Keratinocyte (primary cell): ENCODE measurements around the gene S100PBP. TPM values are rescaled to one million over a fixed set of nuclear protein-coding genes. Genes with fewer than 3 reads are reported as not detected.

Experiments
- DNase-seq: peaks from one replicate; pipeline ENCODE4 v3.0.0-alpha.2; 2011; ENCODE audit warnings: low read depth, missing footprints, low spot score
- FAIRE-seq: peaks from 2 replicates; lab custom pipeline; 2011; peaks lifted over from hg19 to GRCh38; lab: Jason Lieb, UNC
- H2AFZ ChIP-seq: 2 replicates; pipeline ENCODE4 v1.6.0; 2012; ENCODE audit warnings: low read length, control low read depth, inconsistent platforms; ENCODE audit not compliant: control insufficient read depth
- H3K27ac ChIP-seq: 2 replicates; pipeline ENCODE4 v1.5.1; 2011; ENCODE audit warnings: low read length; ENCODE audit not compliant: control insufficient read depth, insufficient read depth
- H3K27me3 ChIP-seq: 3 replicates; pipeline ENCODE4 v1.6.0; 2011; ENCODE audit warnings: low read length; ENCODE audit not compliant: control insufficient read depth, insufficient read depth; ENCODE audit errors: extremely low read depth
- H3K36me3 ChIP-seq, 2 experiments: 2 replicates in 1 of 2; 3 replicates in 1 of 2; pipeline ENCODE4 v1.5.1; 2011; ENCODE audit warnings: low read length in 2 of 2, mild to moderate bottlenecking in 1 of 2; ENCODE audit not compliant: control insufficient read depth in 2 of 2, insufficient read depth in 2 of 2; ENCODE audit errors: extremely low read depth in 1 of 2
- H3K4me1 ChIP-seq: 3 replicates; pipeline ENCODE4 v1.5.1; 2011; ENCODE audit warnings: low read length; ENCODE audit not compliant: control insufficient read depth, insufficient read depth; ENCODE audit errors: extremely low read depth
- H3K4me2 ChIP-seq: 3 replicates; pipeline ENCODE4 v1.6.0; 2011; ENCODE audit warnings: low read depth, low read length; ENCODE audit not compliant: control insufficient read depth, insufficient read depth; ENCODE audit errors: extremely low read depth
- H3K4me3 ChIP-seq, 3 experiments: fragments of 200-600 bp in 1 of 3; sonication (generic) in 1 of 3; 2 replicates in 2 of 3; 3 replicates in 1 of 3; pipeline ENCODE4 v1.5.1; 2011 to 2016; ENCODE audit warnings: low read length in 3 of 3, mild to moderate bottlenecking in 3 of 3, control low read depth in 2 of 3, inconsistent platforms in 1 of 3, low read depth in 1 of 3, mixed read lengths in 1 of 3, mixed run types in 1 of 3, moderate library complexity in 1 of 3; ENCODE audit not compliant: control insufficient read depth in 2 of 3, insufficient read depth in 2 of 3; ENCODE audit errors: extremely low read depth in 1 of 3
- H3K79me2 ChIP-seq: 2 replicates; pipeline ENCODE4 v1.6.0; 2012; ENCODE audit warnings: low read length; ENCODE audit not compliant: control insufficient read depth, insufficient read depth
- H3K9ac ChIP-seq: 3 replicates; pipeline ENCODE4 v1.6.0; 2011; ENCODE audit warnings: low read length; ENCODE audit not compliant: control insufficient read depth, insufficient read depth; ENCODE audit errors: extremely low read depth
- H3K9me1 ChIP-seq: 3 replicates; pipeline ENCODE4 v1.6.0; 2011; ENCODE audit warnings: low read length; ENCODE audit not compliant: control insufficient read depth, insufficient read depth; ENCODE audit errors: extremely low read depth
- H3K9me3 ChIP-seq: 2 replicates; pipeline ENCODE4 v1.5.1; 2012; ENCODE audit warnings: low read depth, low read length; ENCODE audit not compliant: control insufficient read depth
- H4K20me1 ChIP-seq: 3 replicates; pipeline ENCODE4 v1.6.0; 2011; ENCODE audit warnings: low read length; ENCODE audit not compliant: control insufficient read depth, insufficient read depth; ENCODE audit errors: extremely low read depth
- CTCF ChIP-seq, 3 experiments: IDR thresholded peaks in 1 of 3; conservative IDR thresholded peaks in 1 of 3; optimal IDR thresholded peaks in 1 of 3; 2 replicates in 2 of 3; 3 replicates in 1 of 3; pipeline versions ENCODE3 to v1.5.1; 2011; ENCODE audit warnings: low read length in 3 of 3, mild to moderate bottlenecking in 3 of 3, moderate library complexity in 2 of 3, control low read depth in 1 of 3, inconsistent platforms in 1 of 3; ENCODE audit not compliant: insufficient read depth in 2 of 3; ENCODE audit errors: extremely low read depth in 1 of 3
- EZH2 ChIP-seq: IDR thresholded peaks from one replicate; pipeline ENCODE4 v1.6.1; 2012; ENCODE audit warnings: inconsistent platforms, mild to moderate bottlenecking, low read length, moderate library complexity
- dilution Hi-C: fragments of 300-500 bp; cut with MboI; formaldehyde crosslinking; loops from one replicate; pipeline ENCODE4 v1.7.0; 2020; ENCODE audit warnings: low sequenced_read_pairs; ENCODE audit not compliant: extremely low pct_ligation_motif_present
- polyA plus RNA-seq, 5 experiments: library from polyadenylated mRNA; depleted of rRNA in 3 of 5; stranded (reverse) in 3 of 5; stranded (forward) in 1 of 5; unstranded in 1 of 5; fragments of >200 nt; gene quantifications; 1 replicate in 1 of 5; 2 replicates in 3 of 5; 3 replicates in 1 of 5; pipeline versions ENCODE4 v1.2.1 to v1.2.3, GENCODE V29; 2011 to 2012; ENCODE audit warnings: missing spikeins in 2 of 5, low read depth in 1 of 5, low replicate concordance in 1 of 5

S100PBP gene
- polyA plus RNA-seq, 1 donor (not counting 4 experiments of a cell fraction or from before 2014, with no cell fraction given): 29.0 TPM

GRCh38 chr1:32865639-32866405, 48.4 kb downstream of the S100PBP start:
- no peak overlapping the region for H3K27ac ChIP-seq

GRCh38 chr1:32867151-32867550, 49.7 kb downstream of the S100PBP start:
- FAIRE-seq: no peak
- no peak for DNase-seq
- dilution Hi-C loops: no loop called here
- Histone ChIP-seq H3K9me3 (no peaks in the 10 kb centered on the region), H3K4me3 (no peak overlapping the region), H3K36me3 (peaks cover 0 to 1% of the 10 kb centered on the region in 2 experiments), H2AFZ (no peak overlapping the region), H3K9ac (no peak overlapping the region), H4K20me1 (no peaks in the 10 kb centered on the region), H3K4me1 (no peaks in the 10 kb centered on the region), H3K27me3 (peaks cover 22% of the 10 kb centered on the region), H3K4me2 (no peak overlapping the region), H3K9me1 (no peaks in the 10 kb centered on the region), H3K79me2 (no peaks in the 10 kb centered on the region), H3K27ac (no peak overlapping the region)
- TF ChIP-seq EZH2 (no peak), CTCF (optimal IDR thresholded peaks at IDR 0.05 in 1 of 3, IDR thresholded peaks at IDR 0.05 in 1 of 3, conservative IDR thresholded peaks at IDR 0.05 in 1 of 3; ENCODE audit: extremely low read depth in 1 of 3, insufficient read depth in 2 of 3, low read length in 3 of 3) (no peak)

More at GRCh38 chr1:32865639-32866405, 48.4 kb downstream of the S100PBP start:
- dilution Hi-C loops: no loop called here
- H3K9ac ChIP-seq: no peak overlapping the region
- no peak overlapping the region for H3K4me2 ChIP-seq
- no peaks in the 10 kb centered on the region for H4K20me1 ChIP-seq
- no peaks in the 10 kb centered on the region for H3K79me2 ChIP-seq
- no peak overlapping the region for H3K4me3 ChIP-seq
- no peaks in the 10 kb centered on the region for H3K9me3 ChIP-seq
- TF ChIP-seq EZH2 (no peak), CTCF (optimal IDR thresholded peaks at IDR 0.05 in 1 of 3, IDR thresholded peaks at IDR 0.05 in 1 of 3, conservative IDR thresholded peaks at IDR 0.05 in 1 of 3; ENCODE audit: extremely low read depth in 1 of 3, insufficient read depth in 2 of 3, low read length in 3 of 3) (no peak)
- FAIRE-seq (no peak), DNase-seq (no peak)
- H3K9me1 ChIP-seq: no peaks in the 10 kb centered on the region
- peaks cover 5% of the 10 kb centered on the region for H3K4me1 ChIP-seq
- H3K27me3 ChIP-seq: peaks cover 9% of the 10 kb centered on the region
- no peak overlapping the region for H2AFZ ChIP-seq
- H3K36me3 ChIP-seq: peaks cover 0 to 2% of the 10 kb centered on the region in 2 experiments
